Cerebellar cortex (tissue), 1 donor: ENCODE measurements around the gene RPL12.

ENCODE experiments used
- DNase-seq: peaks from one replicate; pipeline ENCODE4 v3.0.0-alpha.2; 2015; ENCODE audit warnings: low spot score

Gene RPL12

DNA sequence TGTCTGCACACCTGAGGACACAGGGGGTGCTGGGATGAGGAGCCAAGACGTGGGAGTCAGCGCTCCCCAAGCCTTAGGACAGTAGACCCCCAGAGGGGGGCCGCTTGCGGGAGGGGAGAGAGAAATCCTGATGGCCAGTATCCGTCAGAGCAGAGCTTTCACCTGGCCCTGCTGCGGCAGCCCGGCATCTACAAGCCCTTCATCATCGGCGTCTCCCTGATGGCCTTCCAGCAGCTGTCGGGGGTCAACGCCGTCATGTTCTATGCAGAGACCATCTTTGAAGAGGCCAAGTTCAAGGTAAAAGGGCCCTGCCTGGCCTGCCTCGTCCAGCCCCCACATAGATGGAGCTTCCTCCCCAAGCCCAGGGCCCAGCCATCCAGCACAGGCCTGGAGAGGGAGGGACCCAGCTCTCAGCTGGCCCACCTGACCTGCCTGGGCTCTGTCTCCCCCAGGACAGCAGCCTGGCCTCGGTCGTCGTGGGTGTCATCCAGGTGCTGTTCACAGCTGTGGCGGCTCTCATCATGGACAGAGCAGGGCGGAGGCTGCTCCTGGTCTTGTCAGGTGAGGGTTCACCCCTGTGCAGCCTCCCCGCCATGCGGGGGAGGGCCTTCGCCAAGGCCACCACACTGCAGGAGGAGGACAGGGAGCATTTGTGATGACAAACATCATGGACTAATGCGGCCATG is 47.6 kb downstream of the RPL12 start:
- DNase-seq, result no peak

- DNase-seq, result no peak
These were observed 48.7 kb downstream of the RPL12 start for GRCh38 chr9:127402401-127403090.

- no peak for DNase-seq
These were observed 51.4 kb downstream of the RPL12 start for GRCh38 chr9:127399736-127400269.

- no peak for DNase-seq
These were observed 52.3 kb downstream of the RPL12 start for GRCh38 chr9:127398715-127399400.

- no peak for DNase-seq
These were observed 52.9 kb downstream of the RPL12 start for GRCh38 chr9:127398275-127398647.
